Adrenal gland (tissue), 12 donors: ENCODE data around the gene NRP1. TPM values are rescaled to one million over a fixed set of nuclear protein-coding genes. Genes with fewer than 3 reads are reported as not detected.

ENCODE experiments used
- DNase-seq, 7 donors: peaks; one replicate each; pipeline ENCODE4 v3.0.0-alpha.2; 2019 to 2020
- H3K27ac ChIP-seq, 5 donors: fragments of 200-600 bp; sonication (generic) in 4 of 5; 1 replicate in 3 of 5; 2 replicates in 2 of 5; pipeline versions ENCODE4 v1.5.1 to v1.8.0; 2016 to 2020; ENCODE audit warnings: mild to moderate bottlenecking in 1 of 5
- H3K27me3 ChIP-seq: fragments of 200-600 bp; 2 replicates; pipeline ENCODE4 v1.8.0; 2021
- H3K36me3 ChIP-seq, 2 donors: fragments of 200-600 bp; replicated peaks in 1 of 2; 1 replicate in 1 of 2; 2 replicates in 1 of 2; pipeline versions ENCODE4 v1.5.1 to v1.8.0; 2018 to 2022
- H3K4me1 ChIP-seq, 2 donors: fragments of 200-600 bp; replicated peaks in 1 of 2; 1 replicate in 1 of 2; 2 replicates in 1 of 2; pipeline versions ENCODE4 v1.5.1 to v1.8.0; 2018 to 2021
- H3K4me3 ChIP-seq, 4 donors: fragments of 200-600 bp; sonication (generic) in 3 of 4; one replicate each; pipeline ENCODE4 v1.5.1; 2016 to 2018
- H3K9me3 ChIP-seq, 3 donors: fragments of 200-600 bp; sonication (generic) in 1 of 3; replicated peaks in 1 of 3; 1 replicate in 2 of 3; 2 replicates in 1 of 3; pipeline versions ENCODE4 v1.5.1 to v1.8.0; 2016 to 2021
- CTCF ChIP-seq, 6 experiments: fragments of 450-650 bp in 4 of 6; fragments of 200-600 bp in 2 of 6; sonication (generic) in 1 of 6; IDR thresholded peaks; 1 replicate in 5 of 6; 2 replicates in 1 of 6; pipeline versions ENCODE4 v1.5.1 to v1.8.0; 2016 to 2021; ENCODE audit warnings: antibody characterized with exemption in 6 of 6, mild to moderate bottlenecking in 2 of 6, moderate library complexity in 1 of 6
- POLR2A ChIP-seq, 2 donors: fragments of 450-650 bp; IDR thresholded peaks; one replicate each; pipeline ENCODE4 v1.6.1; 2017; ENCODE audit warnings: antibody characterized with exemption in 2 of 2, mild to moderate bottlenecking in 2 of 2, moderate library complexity in 1 of 2
- WGBS, 4 donors: extraction: QIAGEN DNeasy Blood & Tissue Kit in 2 of 4; methylation state at CpG; one replicate each; pipeline versions ENCODE4 v1.1.5 to v1.1.7; 2013 to 2017; 5-methylcytosine and 5-hydroxymethylcytosine counted together
- intact Hi-C, 2 donors: fragments of 100-400 bp; cut with DNase I; formaldehyde crosslinking; loops; one replicate each; pipeline versions ENCODE4 v1.14.1 to v1.15.0; 2022 to 2023
- polyA plus RNA-seq, 3 donors: library from polyadenylated mRNA; stranded (reverse); fragments of 200-250 nt in 2 of 3; fragments of 350-450 nt in 1 of 3; fragmentation: Illumina TruSeq in 1 of 3; extraction: RNeasy Lipid Tissue Mini Kit (QIAGEN cat#74804) in 1 of 3; gene quantifications; one replicate each; pipeline ENCODE4 v1.2.3, GENCODE V29; 2013 to 2014
- total RNA-seq, 9 donors: library from RNA; depleted of rRNA in 4 of 9; stranded (reverse); fragments of >200 nt in 4 of 9; fragments of 120-200 nt in 1 of 9; fragmentation: NEBNext Ultra II Directional in 1 of 9; extraction: Animal tissue kit (Norgen Biotek cat#: 25700) in 1 of 9; gene quantifications; one replicate each; pipeline versions ENCODE4 v1.1.0 to v1.2.4, GENCODE V29; 2013 to 2023
- donor health status: healthy with polysubstance abuse.
- donor health status: Bipolar disorder and iron deficiency.
- donor health status: DM: yes; HTN: yes; CAD: no.
- donor health status: DM: no; HTN: no; CAD: no.
- donor health status: DM: no; HTN: no; CAD: no.
- donor health status: DM: yes; HTN: yes; CAD: no.

Gene NRP1
- total and polyA plus RNA-seq, 12 donors = 20.2 to 151 (median 92.1) TPM

- Histone ChIP-seq H3K9me3 (no peaks in the 10 kb centered on the region), H3K4me3 (no peak overlapping the region), H3K4me1 (no peaks in the 10 kb centered on the region), H3K27ac (no peak overlapping the region), H3K36me3 (no peaks in the 10 kb centered on the region), H3K27me3 (no peaks in the 10 kb centered on the region)
- intact Hi-C loops = no loop called here
- DNase-seq = no peak
- no peak for TF ChIP-seq CTCF (IDR thresholded peaks at IDR 0.05)
- no peak for TF ChIP-seq POLR2A (IDR thresholded peaks at IDR 0.05)
- 59 to 71% (median 65%) methylated on average over 9 of the region's 9 CpGs for WGBS, 4 donors
Observed at GRCh38 chr10:33164060-33164709, 170.3 kb downstream of the NRP1 start.

GRCh38 chr10:33162248-33162575 is 172.3 kb downstream of the NRP1 start:
- TF ChIP-seq POLR2A (IDR thresholded peaks at IDR 0.05) (no peak), CTCF (IDR thresholded peaks at IDR 0.05) (no peak)
- Histone ChIP-seq H3K27me3 (no peaks in the 10 kb centered on the region), H3K27ac (no peak overlapping the region), H3K4me3 (no peak overlapping the region), H3K36me3 (no peaks in the 10 kb centered on the region), H3K9me3 (no peaks in the 10 kb centered on the region), H3K4me1 (no peaks in the 10 kb centered on the region)
- no peak for DNase-seq
- intact Hi-C loops = no loop called here
- WGBS, 4 donors = 73 to 87% (median 80%) methylated on average over 3 of the region's 3 CpGs

- no peak overlapping the region for H3K4me3 ChIP-seq
- no peaks in the 10 kb centered on the region for H3K4me1 ChIP-seq
- TF ChIP-seq POLR2A (IDR thresholded peaks at IDR 0.05) (no peak), CTCF (IDR thresholded peaks at IDR 0.05) (no peak)
- intact Hi-C loops = no loop called here
- H3K27ac ChIP-seq = no peak overlapping the region
- WGBS, 4 donors = 78 to 91% (median 87%) methylated on average over 5 to 6 of the region's 6 CpGs
- no peaks in the 10 kb centered on the region for H3K36me3 ChIP-seq
- H3K9me3 ChIP-seq = no peaks in the 10 kb centered on the region
- no peaks in the 10 kb centered on the region for H3K27me3 ChIP-seq
- no peak for DNase-seq
Observed at GRCh38 chr10:33161550-33162247, 172.8 kb downstream of the NRP1 start.

GRCh38 chr10:33160151-33160550 is 174.3 kb downstream of the NRP1 start:
- Histone ChIP-seq H3K36me3 (no peaks in the 10 kb centered on the region), H3K4me3 (no peak overlapping the region), H3K9me3 (no peaks in the 10 kb centered on the region), H3K27ac (no peak overlapping the region), H3K27me3 (no peaks in the 10 kb centered on the region), H3K4me1 (no peaks in the 10 kb centered on the region)
- no peak for DNase-seq
- intact Hi-C loops = no loop called here
- no peak for TF ChIP-seq CTCF (IDR thresholded peaks at IDR 0.05)
- TF ChIP-seq POLR2A (IDR thresholded peaks at IDR 0.05) = no peak
- 91 to 96% (median 94%) methylated on average over 8 of the region's 8 CpGs for WGBS, 4 donors
